SK-N-SH (cell line): Measurements from ENCODE around the gene DOCK4.

Source experiments
- CTCF ChIP-seq: fragments of 200-600 bp; sonication (generic); IDR thresholded peaks from 2 replicates; pipeline ENCODE4 v1.6.1; 2017; ENCODE audit warnings: antibody characterized with exemption, mild to moderate bottlenecking, moderate library complexity
- EZH2phosphoT487 ChIP-seq: fragments of 200-600 bp; sonication (generic); IDR thresholded peaks from 2 replicates; pipeline ENCODE4 v1.6.1; 2017; ENCODE audit warnings: low read depth, mixed run types, mild to moderate bottlenecking, antibody characterized with exemption, moderate library complexity, borderline replicate concordance
- MAX ChIP-seq: IDR thresholded peaks from 2 replicates; pipeline ENCODE4 v1.4.0; 2012; ENCODE audit warnings: low read depth
- NFIC ChIP-seq: IDR thresholded peaks from 2 replicates; pipeline ENCODE4 v1.4.0; 2012; ENCODE audit warnings: borderline replicate concordance
- POLR2AphosphoS5 ChIP-seq: IDR thresholded peaks from 2 replicates; pipeline ENCODE4 v1.6.1; 2012; ENCODE audit warnings: low read depth, low read length
- TCF12 ChIP-seq: IDR thresholded peaks from 2 replicates; pipeline ENCODE4 v1.4.0; 2012

GRCh38 chr7:112082306-112082705, 123.9 kb downstream of the DOCK4 start:
- TF ChIP-seq CTCF (no peak), POLR2AphosphoS5 (no peak), MAX (no peak), NFIC (no peak), EZH2phosphoT487 (no peak), TCF12 (no peak)
